Brain microvascular endothelial cell (primary cell): Measurements from ENCODE around the gene LAMB1.
A peak's percentile ranks its signal among the peaks of the same experiment; 100 is the strongest.

Experiments
- DNase-seq: peaks from one replicate; pipeline ENCODE4 v3.0.0-alpha.2; 2020
- H3K27ac ChIP-seq: fragments of 250-450 bp; sonication (Bioruptor Pico); 2 replicates; pipeline ENCODE4 v1.5.1; 2020; ENCODE audit warnings: mild to moderate bottlenecking, moderate library complexity
- H3K27me3 ChIP-seq: fragments of 250-450 bp; sonication (Bioruptor Pico); replicated peaks from 2 replicates; pipeline ENCODE4 v1.5.1; 2020; ENCODE audit warnings: mild to moderate bottlenecking
- H3K36me3 ChIP-seq: fragments of 250-450 bp; sonication (Bioruptor Pico); replicated peaks from 2 replicates; pipeline ENCODE4 v1.5.1; 2020; ENCODE audit warnings: mild to moderate bottlenecking
- H3K4me3 ChIP-seq: 2 replicates; pipeline ENCODE4 v1.5.1; 2011; ENCODE audit warnings: low read depth, mild to moderate bottlenecking, control low read depth, low read length, moderate library complexity
- in situ Hi-C: cut with HindIII; loops from 2 replicates; pipeline ENCODE4 v1.10.0; 2017; ENCODE audit warnings: low sequenced_read_pairs, low pct_ligation_motif_present
- TF ChIP-seq, protein P1 (sequence below): IDR thresholded peaks from 2 replicates; pipeline ENCODE4 v1.5.1; 2011; ENCODE audit warnings: low read depth, mild to moderate bottlenecking, moderate library complexity, low read length, control low read depth, inconsistent platforms; ENCODE audit errors: missing control alignments

Gene LAMB1

DNA sequence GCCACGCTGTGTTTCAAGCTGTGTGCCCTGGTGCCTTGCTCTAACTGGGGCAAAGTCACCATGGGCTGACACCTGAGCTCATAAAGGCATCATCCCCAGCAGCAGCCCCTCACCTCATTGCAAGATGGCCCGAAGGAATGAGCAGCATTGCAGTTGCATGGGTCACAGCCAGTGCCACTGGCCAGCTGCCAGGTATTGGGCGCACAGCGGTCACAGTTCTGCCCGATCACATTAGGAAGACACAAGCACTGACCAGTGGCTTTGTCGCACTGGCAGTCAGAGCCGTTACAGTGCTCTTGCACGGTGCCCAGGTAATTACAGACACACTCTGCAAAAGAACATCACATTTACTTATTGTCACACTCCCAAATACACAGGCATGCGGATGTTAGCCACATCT is 51.1 kb downstream of the LAMB1 start:
- H3K4me3 ChIP-seq, result no peak overlapping the region
- H3K27ac ChIP-seq, result peak overlapping the region; percentile 38
- H3K27me3 ChIP-seq, result no peaks in the 10 kb centered on the region
- TF ChIP-seq, protein P1, sequence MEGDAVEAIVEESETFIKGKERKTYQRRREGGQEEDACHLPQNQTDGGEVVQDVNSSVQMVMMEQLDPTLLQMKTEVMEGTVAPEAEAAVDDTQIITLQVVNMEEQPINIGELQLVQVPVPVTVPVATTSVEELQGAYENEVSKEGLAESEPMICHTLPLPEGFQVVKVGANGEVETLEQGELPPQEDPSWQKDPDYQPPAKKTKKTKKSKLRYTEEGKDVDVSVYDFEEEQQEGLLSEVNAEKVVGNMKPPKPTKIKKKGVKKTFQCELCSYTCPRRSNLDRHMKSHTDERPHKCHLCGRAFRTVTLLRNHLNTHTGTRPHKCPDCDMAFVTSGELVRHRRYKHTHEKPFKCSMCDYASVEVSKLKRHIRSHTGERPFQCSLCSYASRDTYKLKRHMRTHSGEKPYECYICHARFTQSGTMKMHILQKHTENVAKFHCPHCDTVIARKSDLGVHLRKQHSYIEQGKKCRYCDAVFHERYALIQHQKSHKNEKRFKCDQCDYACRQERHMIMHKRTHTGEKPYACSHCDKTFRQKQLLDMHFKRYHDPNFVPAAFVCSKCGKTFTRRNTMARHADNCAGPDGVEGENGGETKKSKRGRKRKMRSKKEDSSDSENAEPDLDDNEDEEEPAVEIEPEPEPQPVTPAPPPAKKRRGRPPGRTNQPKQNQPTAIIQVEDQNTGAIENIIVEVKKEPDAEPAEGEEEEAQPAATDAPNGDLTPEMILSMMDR, result no peak
- DNase-seq, result no peak
- H3K36me3 ChIP-seq, result peaks cover 87% of the 10 kb centered on the region
- in situ Hi-C loops, result no loop called here

DNA sequence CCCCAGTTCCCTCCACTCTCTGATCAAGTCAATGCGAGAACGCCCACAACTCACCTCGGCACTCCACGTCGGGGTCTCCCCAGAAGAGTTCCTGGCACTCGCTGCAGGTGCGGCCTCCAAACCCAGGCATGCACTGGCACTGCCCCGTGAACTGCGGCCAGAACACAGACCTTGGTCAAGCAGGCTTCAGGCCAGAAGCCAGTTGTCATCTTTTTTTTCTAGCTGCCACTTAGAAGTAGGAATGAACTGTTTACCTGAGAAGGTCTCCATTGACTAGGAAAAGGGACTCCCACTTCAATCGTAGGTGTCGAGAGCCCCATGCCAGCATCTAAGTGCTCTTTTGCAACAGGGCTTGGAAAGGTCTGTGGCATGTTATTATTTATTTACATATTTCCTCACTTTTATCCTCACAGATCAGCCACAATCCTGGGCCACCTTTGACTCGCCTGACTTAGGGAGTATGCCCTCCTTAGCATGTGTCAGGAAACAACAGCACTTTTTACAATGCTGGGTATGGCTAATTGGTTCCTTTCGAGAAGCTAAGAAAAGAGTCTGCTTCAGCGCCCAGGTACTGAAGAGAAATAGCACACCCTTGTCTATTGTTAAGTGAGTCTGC is 51.7 kb downstream of the LAMB1 start:
- Histone ChIP-seq H3K27me3 (no peaks in the 10 kb centered on the region), H3K27ac (no peak overlapping the region), H3K4me3 (no peak overlapping the region), H3K36me3 (peaks cover 85% of the 10 kb centered on the region)
- in situ Hi-C loops, result no loop called here
- TF ChIP-seq, protein P1, result no peak
- no peak for DNase-seq

DNA sequence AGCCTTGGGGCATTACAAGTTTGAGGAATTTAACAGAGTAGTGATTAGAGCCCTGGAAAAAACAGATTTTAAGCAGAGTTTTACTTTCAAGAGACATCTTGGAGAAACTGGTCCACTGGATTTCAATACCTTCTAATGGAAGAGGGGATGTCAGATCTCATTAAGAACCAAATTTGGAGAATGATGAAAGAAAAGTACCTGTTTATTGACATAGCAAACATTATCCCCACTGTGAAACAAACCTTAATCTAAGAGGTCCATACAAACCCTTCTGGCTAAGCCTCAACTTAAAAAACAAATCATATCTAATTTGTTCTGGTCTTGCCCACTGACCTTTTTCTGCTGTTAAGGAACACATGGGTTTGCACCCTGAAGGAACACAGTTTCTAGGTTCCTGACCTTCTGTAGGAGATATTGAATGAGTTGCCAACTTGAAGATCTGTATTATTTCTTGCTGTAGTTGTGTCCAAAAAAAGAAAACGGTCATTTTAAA is 53.5 kb downstream of the LAMB1 start:
- peak overlapping the region; percentile 84 for H3K27ac ChIP-seq
- H3K4me3 ChIP-seq, result no peak overlapping the region
- TF ChIP-seq, protein P1, result no peak
- H3K27me3 ChIP-seq, result no peaks in the 10 kb centered on the region
- in situ Hi-C loops, result no loop called here
- no peak for DNase-seq
- peaks cover 86% of the 10 kb centered on the region for H3K36me3 ChIP-seq

DNA sequence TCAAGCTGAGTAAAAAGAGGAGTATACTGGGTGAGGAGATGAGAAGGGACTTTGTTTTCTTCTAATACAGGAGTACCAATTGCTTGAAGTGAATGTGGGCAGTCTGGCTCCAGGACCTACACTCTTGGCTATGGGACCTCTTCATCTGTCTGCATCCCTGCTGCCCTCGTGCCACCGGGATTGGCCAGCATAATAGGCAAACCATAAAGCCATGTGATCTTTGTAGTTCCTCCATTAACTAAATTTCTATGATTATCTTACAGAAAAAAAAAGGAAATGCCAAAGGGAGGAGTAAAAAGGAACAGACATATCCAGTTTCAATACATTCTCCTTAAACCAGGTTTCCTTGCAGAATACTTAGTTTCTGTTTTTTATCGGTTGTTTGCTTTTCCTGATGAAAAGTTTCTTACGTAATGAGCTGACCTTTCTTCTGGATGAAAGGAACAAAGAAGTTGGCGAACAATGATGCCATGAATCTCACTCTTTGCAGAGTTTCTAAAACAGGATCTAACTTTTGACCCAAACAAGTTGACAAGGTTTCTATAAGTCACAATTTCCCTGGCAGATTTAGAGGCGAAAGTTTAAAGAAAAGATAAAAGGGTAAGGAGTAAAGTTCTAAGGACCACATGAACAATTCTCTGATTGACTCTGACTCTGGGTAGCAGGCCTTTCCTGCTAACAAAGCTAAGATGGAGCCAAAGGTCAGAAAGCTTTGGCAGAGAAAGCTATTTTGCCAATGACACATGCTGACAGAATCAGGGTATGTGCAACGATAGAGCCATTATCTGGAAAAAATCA is 54.1 kb downstream of the LAMB1 start:
- peak; percentile 93 for DNase-seq
- in situ Hi-C loops, result no loop called here
- peaks cover 86% of the 10 kb centered on the region for H3K36me3 ChIP-seq
- peak overlapping the region; percentile 84 for H3K27ac ChIP-seq
- no peak overlapping the region for H3K4me3 ChIP-seq
- TF ChIP-seq, protein P1, result no peak
- H3K27me3 ChIP-seq, result no peaks in the 10 kb centered on the region

DNA sequence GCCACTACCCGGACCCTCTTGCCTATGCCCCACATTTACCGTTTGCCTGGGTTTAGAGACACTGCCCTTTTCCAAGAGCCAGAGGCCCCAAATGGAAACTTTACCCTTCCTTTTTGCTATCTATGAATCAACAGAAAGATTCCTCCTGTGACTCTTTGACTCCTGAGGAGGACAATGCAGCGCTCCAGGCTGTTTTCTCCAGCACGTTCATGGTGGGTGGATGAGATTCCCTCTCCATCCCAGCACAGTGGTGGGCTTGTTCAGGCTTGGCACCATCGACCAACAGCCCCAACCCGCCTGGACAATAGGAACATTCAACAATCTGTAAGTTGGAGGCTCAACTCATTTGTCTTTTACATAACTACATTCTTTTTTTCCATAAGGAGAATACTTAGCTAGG is 56.1 kb downstream of the LAMB1 start:
- in situ Hi-C loops, result no loop called here
- Histone ChIP-seq H3K27ac (peak overlapping the region; percentile 20), H3K4me3 (no peak overlapping the region), H3K36me3 (peaks cover 86% of the 10 kb centered on the region), H3K27me3 (no peaks in the 10 kb centered on the region)
- TF ChIP-seq, protein P1, result no peak
- DNase-seq, result no peak
